ENCODE results near the gene PTPRR.
"Not testable (repeated sequence)": the region's sequence is repeated elsewhere in the genome, so short reads cannot be mapped to it uniquely, and the experiment has no call there.

PTPRR gene

DNA sequence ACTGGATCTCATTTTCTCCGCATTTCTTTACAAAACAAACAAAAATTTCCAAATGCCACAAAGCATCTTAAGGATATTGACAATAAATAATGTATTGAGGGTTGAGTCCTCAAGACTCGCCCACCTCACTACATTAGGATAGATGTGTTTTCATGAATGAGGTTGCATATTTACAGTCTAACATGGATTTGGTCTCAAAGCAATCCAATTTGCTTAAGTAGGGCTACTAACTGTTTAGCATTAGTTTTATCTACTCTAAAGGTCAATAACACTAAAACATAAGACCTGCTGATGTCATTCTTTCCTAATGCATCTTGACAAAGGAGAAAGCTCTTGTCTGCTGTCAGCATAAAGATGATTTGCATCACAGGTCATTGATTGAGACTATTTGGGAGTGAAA is 82.4 kb downstream of the PTPRR start:
- DNase-seq, result no peak

DNA sequence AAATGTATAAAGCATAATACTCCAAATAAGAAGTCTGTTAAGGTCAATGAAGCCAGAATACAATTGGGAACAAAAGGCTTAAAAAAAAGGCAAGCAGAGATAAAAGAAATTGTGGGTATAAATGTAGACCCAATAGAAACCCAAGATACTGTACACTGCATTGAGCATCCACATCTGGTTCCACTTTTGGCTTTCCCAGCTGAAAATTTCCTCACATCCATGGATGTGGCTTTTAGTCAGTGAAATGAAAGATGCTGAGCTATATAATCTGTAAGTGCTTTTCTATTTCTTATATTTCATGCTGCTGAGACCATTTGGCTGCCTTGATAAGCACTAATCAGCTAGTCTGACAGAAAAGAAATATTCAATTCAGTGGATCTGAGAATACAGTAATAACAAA is 83.5 kb downstream of the PTPRR start:
- DNase-seq, result no peak

DNA sequence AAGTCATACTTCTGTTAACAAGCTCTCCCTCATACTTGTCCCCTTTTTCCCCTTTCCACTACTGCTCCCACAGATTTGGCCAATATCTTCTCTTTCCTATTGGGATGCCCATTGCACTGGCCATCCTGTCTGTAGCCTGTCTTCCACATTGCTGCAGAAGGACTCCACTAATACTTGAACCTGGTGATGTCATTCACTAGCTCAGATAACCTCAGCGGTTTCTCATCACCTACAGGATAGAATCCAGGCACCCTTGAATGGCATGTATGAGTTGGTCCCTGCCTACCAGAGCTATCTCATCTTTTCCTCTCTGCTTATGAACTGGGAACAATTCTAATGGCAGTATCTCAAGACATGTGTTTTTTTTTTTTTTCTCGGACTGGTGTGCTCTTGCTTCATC is 84.6 kb downstream of the PTPRR start:
- DNase-seq, result no peak

DNA sequence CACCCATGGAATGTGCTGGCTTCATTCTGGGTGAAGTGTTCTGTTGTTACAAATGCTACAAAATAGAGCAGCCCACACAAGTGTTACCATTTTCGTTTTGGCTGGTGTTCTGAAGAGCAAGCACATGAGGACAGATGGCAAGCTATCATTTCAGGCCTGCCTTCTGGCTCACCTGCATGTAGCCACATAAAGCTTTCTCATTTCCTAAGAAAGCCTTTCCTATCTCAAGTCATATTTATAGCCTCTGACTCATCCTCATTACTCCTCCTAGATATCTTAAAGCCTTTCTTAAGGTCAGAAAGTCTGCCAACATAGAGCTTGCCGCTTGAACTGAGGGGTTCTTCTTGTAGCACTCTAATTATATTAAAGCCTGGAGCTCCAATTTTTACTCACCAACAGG is 89.0 kb downstream of the PTPRR start:
- no peak for DNase-seq

DNA sequence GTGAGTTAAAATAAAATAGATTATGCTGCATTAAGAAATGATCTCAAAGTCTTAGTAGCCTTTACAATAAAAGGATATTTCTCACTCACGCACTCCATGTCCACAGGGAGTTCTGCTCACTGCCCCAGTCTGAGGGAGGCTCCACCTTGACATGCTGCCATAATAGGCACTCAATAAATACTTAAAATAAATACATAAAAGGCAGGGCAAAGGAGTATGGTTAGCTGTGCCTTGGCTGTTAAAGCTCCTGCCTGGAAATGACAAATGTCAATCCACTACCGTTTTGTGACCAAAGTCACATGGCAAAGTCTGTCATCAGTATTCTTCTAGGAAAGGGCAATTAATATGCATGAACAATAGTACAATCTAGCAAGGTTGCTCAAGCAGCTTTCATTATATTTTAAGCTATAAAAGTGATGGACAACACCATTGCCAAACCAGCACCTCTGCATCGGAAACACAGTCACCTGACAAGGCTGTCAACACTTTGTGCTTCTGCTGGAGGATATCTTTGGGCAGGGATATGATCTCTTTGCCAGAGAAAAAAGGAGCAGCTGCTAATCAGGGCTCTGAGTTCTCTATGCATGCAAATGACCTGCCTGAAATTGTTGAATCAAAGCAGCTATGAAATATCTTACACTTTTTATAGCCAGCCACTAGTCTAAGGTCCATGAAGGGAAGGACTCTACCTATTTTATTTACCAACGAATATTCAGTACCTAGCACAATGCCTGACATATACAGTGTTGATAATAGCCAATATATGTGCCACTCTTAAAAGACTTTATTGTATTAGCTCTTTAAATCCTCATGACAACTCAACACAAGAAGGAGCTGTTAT is 90.1 kb downstream of the PTPRR start:
- DNase-seq, result no peak

DNA sequence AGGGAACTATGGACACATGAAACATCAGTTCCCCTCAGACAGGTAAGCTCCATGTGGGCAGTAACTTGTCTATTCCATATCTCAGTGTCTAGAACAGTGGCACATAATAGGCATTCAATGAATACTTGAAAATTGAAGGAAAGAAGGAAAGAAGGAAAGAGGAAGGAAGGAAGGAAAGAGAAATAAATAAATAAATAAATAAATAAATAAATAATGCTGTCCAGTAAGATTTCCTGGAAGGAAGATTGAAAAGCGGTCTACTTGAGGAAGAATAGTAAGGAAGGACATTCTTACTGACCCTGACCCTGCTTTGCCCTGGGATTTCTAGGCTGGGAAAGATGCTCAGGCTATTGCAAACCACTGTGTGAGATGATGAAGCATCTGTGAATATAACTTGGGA is 91.5 kb downstream of the PTPRR start:
- DNase-seq, result no peak

DNA sequence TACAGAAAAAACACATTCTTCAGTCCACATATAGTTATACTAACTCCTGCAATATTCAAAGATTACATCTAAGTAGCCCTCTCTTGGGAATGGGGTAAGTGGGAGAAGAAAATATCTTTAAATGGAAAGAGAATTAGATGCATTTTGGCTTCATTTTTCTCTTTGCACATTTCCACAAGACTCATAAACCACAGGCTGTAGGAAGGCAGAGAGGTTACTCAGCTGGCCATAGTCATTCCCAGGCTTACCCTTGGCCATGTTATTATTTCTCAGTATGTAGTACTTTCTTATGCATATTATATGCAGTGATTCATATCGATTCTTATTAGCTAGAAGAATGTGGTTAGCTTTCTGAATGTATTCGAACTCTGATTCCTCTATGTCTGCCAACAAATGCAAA is 92.2 kb downstream of the PTPRR start:
- no peak for DNase-seq

DNA sequence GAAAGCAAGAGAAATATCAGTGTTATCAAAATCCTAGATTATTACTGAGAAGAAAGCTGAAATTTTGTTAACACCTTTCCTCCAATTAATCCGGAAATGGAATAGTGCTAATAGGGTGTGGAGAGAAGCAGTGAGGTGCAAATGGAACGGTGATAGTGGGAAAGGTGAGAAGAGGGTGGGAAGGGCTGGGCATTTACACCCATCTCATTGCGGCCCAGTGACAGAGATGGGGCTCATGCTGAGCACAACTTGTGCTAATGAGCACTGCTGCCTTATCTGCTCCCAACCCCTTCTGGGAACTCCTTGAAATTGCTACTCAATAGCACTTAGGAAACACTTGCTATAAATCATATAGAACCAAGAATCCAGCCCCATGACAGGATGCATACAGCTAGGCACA is 94.4 kb downstream of the PTPRR start:
- DNase-seq, result no peak

DNA sequence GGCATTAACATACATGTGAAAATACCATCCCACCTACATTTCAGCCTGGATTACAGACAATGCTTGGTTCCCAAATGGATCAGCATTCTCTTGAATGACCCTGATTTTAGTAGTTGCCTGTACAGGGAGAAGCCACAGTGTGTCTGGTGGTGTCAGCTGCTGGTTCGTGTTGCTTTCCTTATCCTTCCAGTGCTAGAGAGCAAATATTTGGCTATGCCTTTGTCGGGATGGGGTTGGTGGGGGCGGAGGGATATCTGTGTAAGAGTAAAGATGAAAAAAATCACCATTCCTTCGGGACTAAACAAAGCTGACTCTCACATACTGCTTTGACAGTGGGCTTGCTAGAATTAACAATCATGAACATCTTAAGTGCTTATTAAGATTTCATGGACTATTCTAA is 96.0 kb downstream of the PTPRR start:
- no peak for DNase-seq

DNA sequence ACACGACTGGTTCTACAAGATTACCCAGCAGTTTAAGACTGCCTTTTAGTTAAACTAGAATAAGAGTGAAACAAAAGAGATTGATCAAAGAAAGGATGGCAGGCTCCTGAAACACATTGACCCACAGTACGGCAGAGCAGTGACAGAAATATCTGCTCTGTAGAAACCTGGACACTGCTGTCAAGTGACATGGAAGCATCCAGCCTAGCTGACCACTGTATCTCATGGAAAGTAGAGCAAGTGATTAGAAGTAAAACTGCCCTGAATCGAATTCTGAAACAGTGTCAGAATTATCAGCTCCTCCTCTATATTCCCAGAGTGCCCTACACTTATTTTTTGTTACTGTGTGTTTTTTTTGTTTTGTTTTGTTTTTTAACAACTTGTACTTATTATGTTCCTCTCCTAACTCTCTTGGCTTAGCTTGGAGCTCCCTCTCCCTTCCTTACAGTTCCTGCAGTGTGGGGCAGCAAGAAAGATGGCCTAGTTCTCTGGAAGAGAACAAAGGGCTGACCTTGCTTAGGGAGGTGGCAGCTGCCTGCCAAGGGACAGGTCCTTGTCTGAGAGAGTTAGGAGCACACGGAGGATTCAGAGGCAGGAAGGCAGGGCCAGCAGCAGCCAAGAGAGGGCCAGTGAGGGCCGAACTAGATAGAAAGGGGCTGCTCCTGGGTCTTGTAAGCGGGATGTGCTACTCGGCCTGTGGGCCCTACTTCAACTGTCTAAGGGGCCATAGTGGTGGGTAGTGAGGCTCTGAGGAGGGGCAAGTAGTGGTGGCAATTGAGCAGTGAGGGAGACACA is 97.2 kb downstream of the PTPRR start:
- DNase-seq, result no peak

DNA sequence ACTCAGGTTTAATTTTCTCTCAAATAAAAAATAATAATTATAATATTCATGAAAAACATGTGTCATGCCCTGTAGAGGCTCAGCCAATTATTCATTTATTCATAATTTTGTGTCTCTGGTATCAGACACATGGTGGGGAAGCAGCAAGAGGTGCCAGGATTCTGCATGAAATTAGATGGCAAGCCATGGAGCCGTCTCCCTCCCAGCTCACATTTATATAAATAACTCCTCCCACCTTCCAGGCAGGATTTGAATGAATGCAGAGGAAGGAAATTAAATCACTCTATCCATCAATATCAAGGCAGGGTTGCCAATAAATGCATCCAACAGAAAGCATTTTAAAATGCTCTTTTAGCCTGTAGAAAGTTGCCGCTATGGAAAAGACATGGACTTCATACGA is 98.1 kb downstream of the PTPRR start:
- no peak for DNase-seq

DNA sequence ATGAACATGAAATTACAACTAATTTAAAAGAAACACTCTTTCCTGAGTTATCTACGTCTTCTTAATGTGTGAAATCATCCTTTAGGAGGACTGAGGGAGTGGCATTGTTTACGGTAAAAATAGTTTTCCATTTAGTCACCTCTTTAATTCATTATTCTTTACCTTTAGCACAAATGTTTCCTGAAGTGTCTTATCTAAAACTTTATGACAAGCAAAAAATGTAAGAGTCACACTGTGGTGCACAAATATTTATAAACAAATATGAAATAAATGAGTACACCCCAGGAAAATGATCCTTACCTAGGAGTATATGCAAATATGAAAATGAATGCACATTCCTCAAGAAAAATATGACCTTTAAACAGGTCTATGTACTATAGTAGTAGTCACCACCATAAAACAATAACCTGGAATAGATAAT is 104.6 kb downstream of the PTPRR start:
- DNase-seq, result no peak

DNA sequence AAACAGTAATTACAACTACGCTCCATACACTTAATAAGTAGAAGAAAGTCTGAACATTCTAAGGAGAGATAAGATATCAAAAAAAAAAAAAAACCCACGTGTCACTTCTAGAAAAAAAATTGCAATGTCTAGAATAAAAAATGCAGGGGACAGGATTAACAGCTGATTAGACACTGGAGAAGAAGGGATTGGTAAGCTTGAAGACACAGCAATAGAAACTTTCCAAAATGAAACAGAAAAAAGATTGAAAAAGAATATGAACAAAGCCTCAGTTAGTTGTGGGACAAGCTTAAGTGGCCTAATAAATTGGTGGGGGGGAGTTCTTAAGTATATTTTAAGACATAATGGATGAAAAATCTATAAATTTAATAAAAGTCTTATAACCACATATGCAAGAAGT is 105.5 kb downstream of the PTPRR start:
- no peak for DNase-seq

DNA sequence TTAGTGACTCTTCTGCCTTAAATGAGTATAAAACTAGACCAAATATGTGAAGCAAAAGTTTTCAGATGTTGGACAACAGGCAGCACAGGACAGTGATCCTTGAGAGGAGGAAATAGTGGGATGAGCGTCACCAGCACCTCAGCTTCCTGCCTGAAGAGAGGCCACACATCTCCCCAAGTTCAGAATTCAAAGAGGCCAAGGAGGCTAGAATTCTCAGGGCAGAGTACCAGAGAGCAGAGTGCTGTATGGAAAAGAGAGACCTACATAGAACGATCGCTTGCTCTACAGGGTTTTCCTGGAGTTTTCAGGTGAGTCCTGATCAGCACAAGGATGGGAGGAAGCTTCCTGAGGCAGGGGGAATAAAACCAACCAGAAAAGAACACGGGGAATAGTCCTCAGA is 107.0 kb downstream of the PTPRR start:
- no peak for DNase-seq

DNA sequence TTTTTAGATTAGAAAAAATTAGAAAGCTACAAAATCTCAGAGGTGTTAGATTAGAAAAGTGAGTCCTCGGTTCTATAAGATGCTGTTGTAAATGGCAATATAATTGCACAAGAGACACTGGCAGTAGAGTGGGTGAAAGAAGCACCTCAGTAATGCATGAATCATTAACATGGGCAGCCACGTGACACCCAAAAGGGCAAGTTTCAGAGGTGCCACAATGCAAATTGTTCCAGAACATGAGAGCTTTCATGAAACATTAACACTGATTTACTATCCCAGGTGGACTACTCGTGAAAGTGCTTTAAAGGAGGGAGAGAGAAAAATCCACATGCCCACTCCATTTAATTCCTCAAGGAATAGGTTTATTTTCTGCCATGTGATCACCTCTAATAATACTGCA is 108.4 kb downstream of the PTPRR start:
- no peak for DNase-seq

DNA sequence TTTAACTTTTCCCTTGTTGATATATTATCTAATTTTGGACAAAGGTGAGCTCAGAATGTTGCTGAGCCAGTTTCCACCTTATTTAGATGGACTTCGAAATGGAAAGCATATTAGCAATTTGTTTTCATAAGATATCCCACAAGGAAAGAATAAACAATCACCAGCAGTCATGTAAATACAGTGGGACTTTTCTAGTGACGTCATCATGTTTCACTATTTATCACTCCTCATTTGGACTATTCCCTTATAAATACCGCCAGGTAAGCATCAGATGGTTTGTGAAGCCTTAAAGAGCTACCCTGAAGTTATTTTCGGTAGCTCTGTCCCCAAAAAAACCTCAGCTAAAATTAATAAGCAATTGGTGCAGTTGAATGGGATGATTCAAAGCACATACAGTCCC is 110.7 kb downstream of the PTPRR start:
- no peak for DNase-seq

DNA sequence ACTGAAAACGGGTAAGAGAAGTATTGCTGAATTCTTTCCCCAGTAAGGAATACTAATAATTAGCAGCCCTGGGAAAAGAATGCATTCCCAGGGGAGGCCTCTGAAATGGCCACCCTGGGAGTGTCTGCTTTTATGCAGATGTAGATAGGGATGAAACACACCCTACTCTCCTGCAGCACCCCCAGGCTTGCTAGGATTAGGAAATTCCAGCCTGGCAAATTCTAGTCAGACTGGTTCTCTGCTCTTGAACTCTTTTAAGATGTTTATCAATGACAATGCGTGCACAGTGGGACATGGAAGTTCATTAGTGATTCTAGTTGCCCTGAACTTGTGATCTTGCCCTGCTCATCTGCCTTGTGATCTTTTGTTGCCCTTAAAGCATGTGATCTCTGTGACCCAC is 112.5 kb downstream of the PTPRR start:
- not testable (repeated sequence) for DNase-seq

DNA sequence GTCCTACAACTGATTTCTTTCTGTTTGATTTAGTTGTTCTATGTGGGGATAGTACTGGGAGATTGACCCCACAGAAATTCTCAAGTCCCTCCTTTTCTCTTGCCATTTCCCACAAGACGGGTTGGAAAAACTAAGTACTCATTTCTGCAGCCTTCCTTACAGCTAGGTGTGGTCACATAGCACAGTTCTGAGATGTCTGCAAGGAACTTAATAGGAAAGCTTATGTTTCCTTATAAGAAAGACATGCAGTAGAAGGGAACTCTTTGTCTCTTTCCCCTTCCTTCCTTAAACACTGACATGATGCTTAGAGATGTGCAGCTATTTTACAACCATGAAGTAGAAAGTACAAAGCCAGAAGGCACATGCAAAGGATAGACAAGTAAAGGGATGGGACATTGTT is 113.7 kb downstream of the PTPRR start:
- DNase-seq, result no peak

DNA sequence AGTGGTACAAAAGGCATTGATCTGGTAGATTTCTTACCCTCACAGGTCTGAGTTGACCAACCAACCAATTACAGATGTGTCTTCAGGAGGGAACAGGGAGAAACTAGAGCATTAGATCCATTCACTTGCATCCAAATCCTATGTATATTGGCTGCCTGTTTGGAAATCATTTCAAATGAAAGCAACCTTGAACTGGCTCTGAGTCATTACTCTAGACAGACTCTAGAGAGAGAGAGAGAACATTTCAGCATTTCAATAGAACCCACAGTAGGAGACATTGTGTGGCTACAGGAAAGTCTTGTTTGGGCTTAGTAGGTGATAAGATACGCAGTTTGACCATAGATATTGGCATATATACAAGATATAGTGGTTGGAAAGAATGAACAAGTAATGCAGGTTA is 114.5 kb downstream of the PTPRR start:
- DNase-seq, result no peak

DNA sequence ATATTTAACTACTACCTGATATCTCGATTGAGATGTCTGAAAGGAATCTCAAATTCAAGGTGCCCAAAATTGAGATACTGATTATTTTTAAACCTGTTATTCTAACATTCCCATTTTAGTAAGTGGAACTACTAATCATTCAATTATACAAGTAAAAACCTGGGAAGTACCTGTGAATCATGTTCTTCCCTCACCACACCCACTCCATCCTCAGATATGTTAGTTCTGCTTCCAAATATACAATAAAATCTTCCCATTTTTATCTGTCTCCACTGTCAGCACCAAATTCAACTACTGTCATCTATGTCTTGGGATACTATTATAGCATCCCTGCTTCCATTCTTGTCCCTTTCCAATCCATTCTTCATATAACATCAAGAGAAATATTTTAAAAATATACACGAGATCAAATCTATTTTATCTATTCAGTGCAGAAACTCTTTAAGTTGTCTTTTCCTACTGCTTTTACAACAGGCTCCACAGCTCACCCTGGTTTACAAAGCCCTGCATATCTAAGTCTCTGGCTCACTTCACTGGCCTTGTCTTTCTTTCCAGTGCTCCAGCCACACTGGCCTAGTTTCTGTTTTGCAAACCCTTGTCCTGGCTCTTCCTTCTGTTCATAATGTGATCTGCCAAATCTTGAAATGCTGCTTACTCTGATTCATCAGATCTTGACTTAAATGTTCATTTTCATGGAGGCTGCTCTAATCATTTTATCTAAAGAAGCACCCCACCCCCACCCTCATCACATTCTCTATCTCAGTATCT is 122.3 kb downstream of the PTPRR start:
- no peak for DNase-seq

DNA sequence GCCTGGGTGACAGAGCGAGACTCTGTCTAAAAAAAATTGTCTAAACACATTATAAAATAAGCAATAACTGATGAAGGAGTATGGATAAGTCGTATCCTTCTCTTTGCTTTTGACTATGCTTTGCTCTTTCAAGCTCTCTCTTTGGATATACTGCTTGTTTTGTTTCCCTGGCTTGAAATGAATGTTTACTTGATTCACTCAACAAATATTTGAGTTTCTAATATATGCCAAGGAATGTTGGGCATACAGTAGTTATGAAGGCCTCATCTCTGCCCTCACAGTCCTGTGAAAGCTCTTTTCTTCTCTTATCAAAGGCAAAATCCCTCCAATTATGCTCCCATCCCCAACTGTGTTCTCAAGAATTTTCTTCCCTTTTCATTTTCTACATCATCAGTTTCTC is 123.5 kb downstream of the PTPRR start:
- DNase-seq, result no peak

DNA sequence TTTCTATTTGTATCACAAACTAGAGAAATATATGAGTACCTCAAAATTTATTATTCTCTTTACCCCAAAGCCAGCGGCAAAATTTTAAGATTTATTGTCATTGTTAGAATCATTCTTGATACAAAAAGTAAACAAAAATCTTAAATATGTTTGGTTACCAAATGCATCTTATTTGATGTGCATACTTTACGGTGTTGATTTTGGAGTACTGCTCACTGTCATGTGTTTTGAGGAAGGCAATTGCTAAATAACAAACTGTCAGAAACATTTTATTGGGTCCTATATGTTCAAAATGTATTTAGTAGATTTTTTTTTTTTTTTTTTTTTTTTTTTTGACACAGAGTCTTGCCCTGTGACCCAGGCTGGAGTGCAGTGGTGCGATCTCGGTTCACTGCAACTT is 124.9 kb downstream of the PTPRR start:
- no peak for DNase-seq

DNA sequence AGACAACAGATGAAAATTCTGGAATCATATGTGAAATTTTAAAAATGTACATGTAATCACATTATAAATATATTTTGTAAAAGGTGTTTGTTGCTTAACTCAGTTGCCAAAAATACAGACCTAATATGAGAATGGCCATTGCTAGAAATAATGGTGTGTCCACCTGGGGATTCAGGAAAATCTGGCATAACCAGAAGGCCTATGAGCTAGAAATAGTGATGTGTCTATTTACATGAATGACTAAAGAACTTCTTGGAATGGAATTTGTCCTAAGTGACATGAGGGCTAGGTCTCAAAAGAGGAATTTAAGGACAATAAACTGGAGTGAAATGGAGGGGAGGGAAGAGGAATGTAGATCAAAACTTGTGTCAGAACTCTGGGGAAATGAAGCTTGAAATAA is 126.4 kb downstream of the PTPRR start:
- DNase-seq, result no peak

DNA sequence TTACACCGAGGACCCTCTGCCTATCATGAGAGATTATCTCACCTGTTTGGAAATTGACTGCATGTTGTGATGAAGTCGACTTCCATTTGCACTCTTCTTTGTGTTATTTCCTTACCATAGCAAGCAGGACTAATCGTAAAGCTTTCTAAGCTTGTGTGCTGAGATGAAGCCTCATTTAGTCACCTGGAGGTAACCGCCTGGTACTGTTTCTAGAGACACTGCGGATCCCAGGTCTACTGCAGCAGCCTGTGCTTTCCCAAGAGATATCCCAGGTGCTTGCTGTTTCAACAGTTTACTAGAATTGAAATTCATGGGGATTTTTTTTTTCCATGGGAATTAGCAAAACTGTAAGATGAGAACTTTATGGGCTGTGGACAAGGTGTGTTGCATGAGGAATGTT is 131.8 kb downstream of the PTPRR start:
- DNase-seq, result no peak
